DOHH2 (cell line): ENCODE measurements around the gene AFAP1L1.

Experiments used
- EZH2phosphoT487 ChIP-seq: fragments of 200-600 bp; sonication (generic); IDR thresholded peaks from 2 replicates; pipeline ENCODE4 v1.6.1; 2017; ENCODE audit warnings: borderline replicate concordance, mild to moderate bottlenecking, antibody characterized with exemption, low read length, moderate library complexity, mixed read lengths
- TF ChIP-seq, protein P1 (sequence below): fragments of 200-600 bp; sonication (generic); IDR thresholded peaks from one replicate; pipeline ENCODE4 v1.5.1; 2014; ENCODE audit warnings: antibody characterized with exemption, mild to moderate bottlenecking, low read depth, low read length; ENCODE audit not compliant: poor library complexity, severe bottlenecking

DNA sequence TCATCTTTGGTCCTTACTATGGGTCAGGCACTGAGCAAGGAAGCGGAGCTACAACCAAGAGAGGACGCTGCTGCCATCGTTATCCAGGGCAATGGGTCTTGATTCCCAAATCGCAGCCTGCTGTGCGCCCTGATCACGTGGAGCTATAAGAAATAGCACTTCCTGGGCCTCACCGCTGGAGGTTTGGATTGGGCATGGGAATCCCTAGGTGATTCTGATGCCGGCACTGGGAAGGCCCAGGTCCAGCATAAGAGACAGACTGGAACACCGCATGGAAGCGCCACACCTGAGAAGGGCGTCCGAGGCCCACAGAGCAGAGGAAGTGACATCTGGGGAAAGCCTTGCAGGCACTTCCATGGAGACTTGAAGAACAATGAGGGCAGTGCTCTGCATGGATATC is 104.4 kb downstream of the AFAP1L1 start:
- TF ChIP-seq, protein P1, sequence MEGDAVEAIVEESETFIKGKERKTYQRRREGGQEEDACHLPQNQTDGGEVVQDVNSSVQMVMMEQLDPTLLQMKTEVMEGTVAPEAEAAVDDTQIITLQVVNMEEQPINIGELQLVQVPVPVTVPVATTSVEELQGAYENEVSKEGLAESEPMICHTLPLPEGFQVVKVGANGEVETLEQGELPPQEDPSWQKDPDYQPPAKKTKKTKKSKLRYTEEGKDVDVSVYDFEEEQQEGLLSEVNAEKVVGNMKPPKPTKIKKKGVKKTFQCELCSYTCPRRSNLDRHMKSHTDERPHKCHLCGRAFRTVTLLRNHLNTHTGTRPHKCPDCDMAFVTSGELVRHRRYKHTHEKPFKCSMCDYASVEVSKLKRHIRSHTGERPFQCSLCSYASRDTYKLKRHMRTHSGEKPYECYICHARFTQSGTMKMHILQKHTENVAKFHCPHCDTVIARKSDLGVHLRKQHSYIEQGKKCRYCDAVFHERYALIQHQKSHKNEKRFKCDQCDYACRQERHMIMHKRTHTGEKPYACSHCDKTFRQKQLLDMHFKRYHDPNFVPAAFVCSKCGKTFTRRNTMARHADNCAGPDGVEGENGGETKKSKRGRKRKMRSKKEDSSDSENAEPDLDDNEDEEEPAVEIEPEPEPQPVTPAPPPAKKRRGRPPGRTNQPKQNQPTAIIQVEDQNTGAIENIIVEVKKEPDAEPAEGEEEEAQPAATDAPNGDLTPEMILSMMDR = no peak
- TF ChIP-seq EZH2phosphoT487 = no peak
